GM12865 (cell line): Measurements from ENCODE around the gene ATXN7L1.

Experiments used
- DNase-seq: peaks from one replicate; pipeline ENCODE4 v3.0.0; 2010; ENCODE audit warnings: low read depth
- H3K4me3 ChIP-seq: 2 replicates; pipeline ENCODE4 v1.5.1; 2011; ENCODE audit warnings: mild to moderate bottlenecking, low read depth, low read length, control low read depth
- CTCF ChIP-seq: IDR thresholded peaks from 2 replicates; pipeline ENCODE4 v1.5.1; 2011; ENCODE audit warnings: low read length, control low read depth, low read depth, inconsistent platforms; ENCODE audit not compliant: insufficient read depth; ENCODE audit errors: missing control alignments

Gene ATXN7L1

GRCh38 chr7:105821527-105821926 lies 54.9 kb downstream of the ATXN7L1 start:
- no peak for TF ChIP-seq CTCF
- no peak overlapping the region for H3K4me3 ChIP-seq
- no peak for DNase-seq

- DNase-seq: no peak
Measured at GRCh38 chr7:105820363-105821066, 55.9 kb downstream of the ATXN7L1 start.

GRCh38 chr7:105819559-105819958 lies 56.8 kb downstream of the ATXN7L1 start:
- TF ChIP-seq CTCF: no peak
- no peak overlapping the region for H3K4me3 ChIP-seq
- DNase-seq: no peak

More at GRCh38 chr7:105820363-105821066, 55.9 kb downstream of the ATXN7L1 start:
- TF ChIP-seq CTCF: no peak
- H3K4me3 ChIP-seq: no peak overlapping the region

GRCh38 chr7:105816954-105817615 lies 59.3 kb downstream of the ATXN7L1 start:
- DNase-seq: no peak
- H3K4me3 ChIP-seq: no peak overlapping the region

GRCh38 chr7:105816266-105816843 lies 60.0 kb downstream of the ATXN7L1 start:
- DNase-seq: no peak
- TF ChIP-seq CTCF: no peak
- no peak overlapping the region for H3K4me3 ChIP-seq

More at GRCh38 chr7:105816954-105817615, 59.3 kb downstream of the ATXN7L1 start:
- TF ChIP-seq CTCF: no peak

- DNase-seq: no peak
- no peak for TF ChIP-seq CTCF
- no peak overlapping the region for H3K4me3 ChIP-seq
Measured at GRCh38 chr7:105815576-105815975, 60.8 kb downstream of the ATXN7L1 start.
